Activated CD8-positive, alpha-beta memory T cell treated with anti-CD3 and anti-CD28 coated beads, Interleukin-2, amount 50 U/mL, for 4 hours (primary cell): Measurements from ENCODE around the gene ZBED4.

Experiments used
- DNase-seq: peaks from one replicate; pipeline ENCODE4 v3.0.0-alpha.2; 2020

The ZBED4 gene

DNA sequence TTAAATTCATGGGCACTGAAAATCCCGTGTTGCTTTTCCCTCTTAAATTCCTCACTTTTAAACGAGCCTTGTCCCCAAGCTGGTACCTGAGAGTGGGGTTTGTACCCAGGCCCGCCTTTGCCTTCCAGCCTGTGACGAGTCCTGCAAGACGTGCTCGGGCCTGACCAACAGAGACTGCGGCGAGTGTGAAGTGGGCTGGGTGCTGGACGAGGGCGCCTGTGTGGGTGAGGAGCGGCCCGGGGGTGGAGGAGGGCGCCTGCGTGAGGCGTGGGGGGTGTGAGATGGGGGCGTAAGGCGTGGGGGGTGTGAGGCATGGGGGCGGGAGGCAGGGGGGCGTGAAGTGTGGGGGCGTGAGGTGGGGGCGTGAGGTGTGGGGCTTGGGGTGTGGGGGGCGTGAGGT lies 68.8 kb downstream of the ZBED4 start:
- no peak for DNase-seq

DNA sequence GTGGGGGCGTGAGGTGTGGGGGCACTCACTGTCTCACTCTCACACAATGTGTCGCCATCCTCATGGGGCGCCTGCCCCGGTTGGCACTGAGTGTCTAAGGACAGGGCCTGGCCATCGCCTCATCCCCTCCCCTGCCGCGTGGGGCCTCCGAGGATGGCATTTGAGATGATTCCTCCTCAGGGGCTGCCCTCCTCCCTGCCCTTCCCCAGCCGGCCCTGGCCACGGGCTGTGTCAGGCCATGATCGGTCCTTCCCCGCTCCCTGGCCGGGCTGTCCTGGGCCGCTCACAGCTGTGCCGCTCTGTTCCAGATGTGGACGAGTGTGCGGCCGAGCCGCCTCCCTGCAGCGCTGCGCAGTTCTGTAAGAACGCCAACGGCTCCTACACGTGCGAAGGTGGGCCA lies 69.3 kb downstream of the ZBED4 start:
- no peak for DNase-seq

GRCh38 chr22:49923445-49923844 lies 69.8 kb downstream of the ZBED4 start:
- no peak for DNase-seq

DNA sequence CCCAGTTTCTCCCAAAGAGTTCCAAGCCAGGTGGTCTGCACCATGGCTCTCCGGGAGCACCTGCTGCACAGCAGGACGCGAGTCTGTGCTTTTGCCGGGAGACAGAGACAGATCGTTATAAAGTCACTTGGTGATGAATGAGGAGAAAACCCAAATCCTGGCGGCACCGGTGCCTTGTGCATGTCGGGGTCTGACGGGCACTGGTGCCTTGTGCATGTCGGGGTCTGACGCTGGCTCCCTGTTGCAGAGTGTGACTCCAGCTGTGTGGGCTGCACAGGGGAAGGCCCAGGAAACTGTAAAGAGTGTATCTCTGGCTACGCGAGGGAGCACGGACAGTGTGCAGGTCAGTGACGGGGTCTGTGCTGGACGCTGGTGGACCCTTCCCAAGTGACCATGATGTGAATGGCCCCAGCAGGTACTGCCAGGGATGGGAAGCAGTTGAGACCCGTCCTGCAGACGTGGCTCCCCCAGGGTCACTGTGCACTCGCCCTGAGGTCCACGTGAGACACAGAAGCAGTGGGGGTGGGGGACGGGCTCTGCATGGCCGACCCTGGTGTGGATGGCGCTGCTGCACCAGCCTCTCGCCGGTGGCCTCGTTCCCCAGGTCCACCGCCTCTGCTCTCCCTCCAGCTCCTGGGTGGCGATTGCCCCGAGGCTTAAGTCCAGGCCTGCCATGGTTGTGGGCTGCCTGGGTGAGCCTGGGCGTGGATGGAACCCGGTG lies 70.6 kb downstream of the ZBED4 start:
- DNase-seq, result no peak

- peak; percentile 71 for DNase-seq
Observed at GRCh38 chr22:49925525-49926128, 72.0 kb downstream of the ZBED4 start.

GRCh38 chr22:49926916-49927315 lies 73.3 kb downstream of the ZBED4 start:
- DNase-seq, result no peak

DNA sequence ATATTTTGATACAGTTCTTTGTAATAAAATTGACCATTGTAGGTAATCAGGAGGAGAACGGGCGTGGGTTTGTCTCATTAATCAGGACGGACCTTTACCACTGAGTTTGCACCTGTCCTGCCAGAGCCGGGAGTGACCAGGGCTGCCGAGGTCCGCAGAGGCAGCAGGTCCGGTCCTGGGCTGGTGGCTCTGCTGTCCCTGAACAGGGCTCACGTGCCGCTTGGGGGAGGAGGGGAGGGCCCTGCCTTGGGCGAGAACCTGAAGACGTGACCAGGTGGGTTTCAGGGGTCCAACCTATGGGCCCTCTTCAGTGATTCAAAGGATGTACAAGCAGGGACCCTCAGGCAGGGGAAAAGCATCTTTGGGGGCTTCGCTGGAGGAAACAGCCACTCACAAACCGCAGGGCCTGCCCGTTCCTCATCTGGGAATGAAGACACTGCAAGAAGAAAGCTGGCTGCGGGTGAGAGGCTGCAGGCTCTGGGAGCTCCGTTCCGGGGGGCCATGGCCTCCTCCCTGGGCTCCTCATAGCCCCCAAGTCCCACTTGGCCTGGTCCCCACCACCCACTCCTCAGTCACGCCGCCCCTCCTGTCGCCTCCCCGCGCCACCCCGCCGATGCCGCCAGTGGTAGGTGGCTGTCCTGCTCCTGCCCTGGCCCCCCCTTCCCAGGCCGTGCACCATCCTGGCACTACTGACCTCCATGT lies 74.0 kb downstream of the ZBED4 start:
- no peak for DNase-seq

GRCh38 chr22:49928185-49928495 lies 74.5 kb downstream of the ZBED4 start:
- DNase-seq, result no peak

DNA sequence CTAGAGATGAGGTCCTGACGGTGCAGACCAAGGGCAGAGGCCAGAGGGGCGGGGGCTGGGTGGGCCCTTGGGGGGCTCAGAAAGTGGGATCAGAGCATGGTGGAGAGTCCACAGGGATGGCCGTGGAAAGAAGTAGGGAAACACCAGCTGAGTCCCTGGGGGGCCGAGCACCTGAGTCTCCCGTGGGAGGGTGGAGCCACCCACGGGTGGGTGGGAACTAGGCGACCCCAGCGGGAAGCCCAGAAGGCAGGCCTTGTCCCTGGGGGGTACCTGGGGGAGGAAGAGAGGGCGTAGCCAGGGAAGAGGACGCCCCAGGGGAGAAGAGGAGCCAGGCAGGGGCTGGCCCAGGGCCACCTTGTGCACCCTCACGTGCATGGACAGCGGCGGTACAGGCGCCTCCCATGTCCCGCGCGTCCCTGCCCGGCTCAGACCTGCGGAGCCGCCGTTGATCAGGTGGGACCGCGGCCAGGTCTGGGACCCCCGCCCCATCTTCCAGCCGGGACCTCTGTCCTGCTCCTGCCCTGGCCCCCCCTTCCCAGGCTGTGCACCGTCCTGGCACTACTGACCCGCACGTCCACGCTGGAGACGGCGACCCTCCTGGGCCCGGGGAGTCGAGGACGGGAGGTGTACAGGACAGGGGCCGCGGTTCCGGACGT lies 75.0 kb downstream of the ZBED4 start:
- no peak for DNase-seq

DNA sequence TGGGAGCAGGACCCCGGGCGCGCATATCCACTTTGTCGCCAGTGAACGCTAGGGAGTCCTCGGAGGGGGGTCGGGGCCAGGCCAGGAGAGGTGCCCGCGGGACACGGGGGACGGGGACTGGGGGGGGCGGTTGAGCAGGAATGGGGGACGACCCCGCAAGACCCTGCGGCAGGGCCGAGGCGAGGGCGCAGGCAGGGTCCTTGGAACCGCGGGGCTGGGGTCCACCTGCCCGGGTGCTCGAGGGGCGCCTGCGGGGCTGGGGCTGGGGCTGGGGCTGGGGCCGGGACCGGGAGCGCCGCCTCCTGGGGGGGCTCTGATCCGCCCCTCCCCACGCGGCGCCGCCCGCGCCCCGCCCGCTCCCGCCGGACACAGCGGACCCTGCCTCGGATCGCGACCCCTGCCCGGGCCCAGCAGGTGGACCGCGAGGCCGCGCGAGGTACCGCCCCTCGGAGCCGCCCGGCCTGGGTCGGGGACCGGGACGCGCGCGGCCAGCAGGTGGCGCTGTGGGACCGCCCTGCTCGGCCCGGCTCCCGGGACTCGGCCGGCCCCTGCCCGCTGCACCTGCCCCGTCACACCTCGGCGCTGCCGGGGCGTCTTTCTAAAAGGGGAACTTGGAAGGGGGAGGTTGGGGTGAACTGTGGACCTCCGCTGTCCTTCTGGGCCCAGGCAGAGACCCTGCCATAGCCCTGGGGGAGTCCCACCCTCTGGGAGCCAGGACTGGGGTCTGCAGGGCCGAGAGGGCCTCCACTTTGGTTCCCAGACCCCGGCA lies 75.8 kb downstream of the ZBED4 start:
- DNase-seq, result peak; percentile 83

DNA sequence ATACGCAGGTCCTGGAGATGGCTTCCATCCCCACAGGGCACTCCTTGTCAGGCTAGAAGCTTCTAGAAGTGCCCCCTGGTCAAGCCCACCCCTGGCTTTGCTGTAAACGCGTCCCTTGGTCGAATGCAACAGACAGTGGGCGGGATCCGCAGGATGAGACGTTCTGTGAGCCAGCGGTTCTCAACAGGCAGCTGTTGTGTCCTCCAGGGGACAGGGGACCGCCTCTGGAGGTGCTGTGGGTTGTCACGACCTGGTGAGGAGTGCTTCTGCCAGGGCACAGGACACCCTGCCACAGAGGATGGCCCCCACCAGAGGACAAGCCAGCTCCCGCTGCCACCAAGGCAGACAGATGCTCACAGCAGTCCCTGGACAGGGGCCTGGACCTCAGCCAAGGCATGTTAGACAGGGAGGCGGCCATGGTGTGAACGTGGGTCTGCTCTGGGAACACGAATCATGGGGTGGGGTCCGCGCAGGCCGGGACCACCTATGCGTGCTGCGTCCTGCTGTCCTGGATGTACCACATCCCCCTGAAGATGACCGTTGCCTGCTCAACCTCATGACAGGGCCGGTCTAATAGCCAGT lies 76.4 kb downstream of the ZBED4 start:
- no peak for DNase-seq

- peak; percentile 52 for DNase-seq
Observed at GRCh38 chr22:49930596-49931412, 77.2 kb downstream of the ZBED4 start.

DNA sequence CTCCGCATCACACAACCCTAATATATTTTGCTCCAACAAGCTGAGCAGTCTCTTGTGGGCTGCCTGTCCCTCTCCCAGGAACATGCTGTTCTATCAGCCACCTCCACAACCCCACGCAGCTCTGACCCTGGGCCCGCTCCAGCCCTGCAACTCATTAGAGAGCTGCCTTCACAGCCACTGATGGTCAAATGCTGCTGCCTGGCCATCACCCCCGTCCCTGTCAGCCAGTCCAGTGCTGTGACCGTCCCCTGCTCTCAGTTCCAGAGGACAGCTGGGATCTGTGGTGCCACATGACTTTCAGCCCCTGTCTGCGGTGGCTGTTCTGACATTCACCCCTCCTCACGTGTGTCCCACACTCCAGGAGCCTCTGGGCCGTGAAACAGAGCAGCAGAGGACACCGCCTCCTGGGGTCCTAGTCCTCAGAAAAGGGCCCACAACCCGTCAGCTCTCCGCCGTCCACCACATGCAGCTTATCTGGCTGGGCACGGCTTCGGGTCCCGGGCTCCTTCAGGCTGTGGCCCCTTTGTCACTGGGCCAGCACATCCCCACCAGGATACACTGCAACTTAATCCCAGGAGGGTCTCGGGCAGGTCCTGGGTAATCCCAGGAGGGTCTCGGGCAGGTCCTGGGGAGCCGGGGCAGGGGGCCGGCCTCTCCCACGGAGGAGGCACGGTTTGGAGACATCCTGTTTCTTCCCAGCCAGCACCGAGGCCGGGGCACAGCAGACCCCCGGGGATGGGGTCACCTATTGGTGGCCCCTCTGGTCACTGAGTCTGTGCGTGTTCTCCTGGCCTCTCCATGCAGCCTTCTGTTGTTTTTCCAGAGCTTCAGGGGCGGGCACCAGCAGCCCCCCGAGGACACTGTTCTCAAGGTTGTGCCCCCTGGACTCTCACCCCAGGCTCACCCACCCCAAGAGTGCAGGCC lies 79.9 kb downstream of the ZBED4 start:
- DNase-seq, result no peak

DNA sequence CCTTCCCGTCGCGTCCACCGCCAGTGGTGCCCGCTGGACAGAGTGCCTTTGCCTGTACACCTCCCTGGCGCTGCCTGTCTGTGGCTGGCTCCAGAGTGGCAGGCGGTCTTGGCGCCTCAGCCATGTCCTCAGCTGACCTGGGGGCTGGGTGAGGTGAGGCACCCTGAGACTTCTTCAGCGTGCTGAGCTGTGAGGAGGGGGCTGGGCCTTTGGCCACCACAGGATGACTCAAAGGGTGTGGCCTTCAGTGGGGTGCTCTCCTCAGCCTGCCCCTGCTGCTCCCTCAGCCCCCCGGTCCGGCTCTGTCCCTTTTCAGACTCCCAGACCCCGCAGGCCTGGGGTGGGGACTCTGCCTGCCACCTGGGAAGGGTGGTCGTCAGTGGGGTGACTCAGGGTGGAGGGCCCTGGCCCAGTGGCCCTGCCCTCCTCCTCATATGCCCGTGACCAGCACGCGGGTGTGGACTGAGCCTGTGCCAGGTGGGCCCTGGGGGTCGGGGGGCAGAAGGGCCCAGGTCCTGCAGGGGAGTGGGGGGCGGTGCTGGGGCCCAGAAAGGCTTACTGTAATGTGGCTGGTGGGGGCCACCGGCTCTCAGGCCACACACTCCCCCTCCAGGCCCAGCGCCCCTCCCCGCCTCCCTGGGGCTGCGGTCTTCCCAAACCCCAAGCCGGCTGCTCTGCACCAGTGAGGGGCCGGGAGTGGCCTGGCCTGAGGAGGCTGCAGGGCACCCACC lies 80.7 kb downstream of the ZBED4 start:
- no peak for DNase-seq

GRCh38 chr22:49934891-49935557 lies 81.4 kb downstream of the ZBED4 start:
- peak; percentile 92 for DNase-seq

- peak; percentile 51 for DNase-seq
Observed at GRCh38 chr22:49935561-49935960, 81.9 kb downstream of the ZBED4 start.

DNA sequence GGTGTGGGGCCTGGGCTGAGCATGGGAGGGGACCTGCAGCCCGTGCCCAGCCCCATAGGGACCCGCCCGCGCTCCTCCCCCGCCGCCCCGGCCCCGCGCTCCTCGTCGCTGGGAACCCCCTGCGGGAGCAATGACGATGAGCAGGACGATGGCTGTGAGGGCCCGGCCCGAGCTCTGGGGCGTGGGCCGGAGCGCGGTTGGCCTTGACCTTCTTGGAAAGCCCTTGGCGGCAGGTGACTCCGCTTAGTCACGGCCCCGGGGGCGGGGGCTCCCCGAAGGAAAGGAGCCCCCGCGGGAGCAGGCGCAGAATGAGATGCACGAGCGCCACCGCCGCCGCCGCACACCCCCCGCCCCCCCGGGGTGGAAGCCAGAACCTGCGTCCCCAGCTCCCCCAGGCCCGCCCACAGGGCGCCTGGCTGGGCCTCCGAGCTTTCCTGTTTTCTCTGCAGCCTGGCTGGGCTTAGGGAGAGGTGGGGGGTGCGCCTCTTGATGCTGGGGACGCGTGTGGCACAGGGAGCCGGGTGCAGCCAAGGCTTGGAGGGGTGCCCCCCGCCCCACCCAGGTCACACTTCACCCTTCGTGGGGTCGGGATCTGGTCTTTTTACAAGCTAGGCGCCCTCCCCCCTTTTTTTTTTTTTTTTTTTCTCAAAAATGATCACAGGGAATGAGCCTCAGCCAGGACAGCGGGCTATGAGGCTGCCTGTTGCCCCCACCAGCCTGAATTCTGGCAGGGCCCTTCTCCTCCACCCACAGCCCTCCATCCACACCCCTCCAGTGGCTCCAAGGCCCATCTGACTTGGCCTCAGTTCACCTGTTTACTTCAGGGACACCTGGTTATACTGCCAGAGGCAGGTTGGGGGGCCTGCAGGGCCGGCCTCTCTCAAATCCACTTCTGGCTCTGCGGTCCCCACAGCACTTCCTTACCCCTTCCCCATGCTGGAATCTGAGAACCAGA lies 82.7 kb downstream of the ZBED4 start:
- peak; percentile 98 for DNase-seq
